HG02610 (cell line): Measurements from ENCODE around the gene RPL6.
A peak's percentile ranks its signal among the peaks of the same experiment; 100 is the strongest.

ENCODE experiments used
- ATAC-seq: cut with Tn5 transposase; IDR thresholded peaks from one replicate; pipeline ENCODE4 v1.9.1; 2021; ENCODE audit warnings: mild to moderate bottlenecking, moderate library complexity; ENCODE audit not compliant: unreplicated experiment

The RPL6 gene

GRCh38 chr12:112381406-112381882 is 28.0 kb downstream of the RPL6 start:
- peak; percentile 46 for ATAC-seq

GRCh38 chr12:112380663-112381405 is 28.6 kb downstream of the RPL6 start:
- no peak for ATAC-seq

- ATAC-seq: no peak
Observed at GRCh38 chr12:112375105-112375504, 34.3 kb downstream of the RPL6 start.

GRCh38 chr12:112374166-112374740 is 35.2 kb downstream of the RPL6 start:
- no peak for ATAC-seq

- ATAC-seq: no peak
Observed at GRCh38 chr12:112370868-112371510, 38.4 kb downstream of the RPL6 start.

GRCh38 chr12:112370199-112370598 is 39.2 kb downstream of the RPL6 start:
- no peak for ATAC-seq

GRCh38 chr12:112368856-112369255 is 40.5 kb downstream of the RPL6 start:
- no peak for ATAC-seq

- no peak for ATAC-seq
Observed at GRCh38 chr12:112367965-112368364, 41.4 kb downstream of the RPL6 start.

- ATAC-seq: no peak
Observed at GRCh38 chr12:112362310-112362709, 47.1 kb downstream of the RPL6 start.

- no peak for ATAC-seq
Observed at GRCh38 chr12:112361271-112361670, 48.1 kb downstream of the RPL6 start.

- ATAC-seq: no peak
Observed at GRCh38 chr12:112359290-112359689, 50.1 kb downstream of the RPL6 start.

- no peak for ATAC-seq
Observed at GRCh38 chr12:112357214-112357613, 52.2 kb downstream of the RPL6 start.
